ENCODE measurements around the gene CD28. TPM values are rescaled to one million over a fixed set of nuclear protein-coding genes. Genes with fewer than 3 reads are reported as not detected.

The CD28 gene
- not detected in 2 replicates for total RNA-seq
- polyA plus RNA-seq: not detected in 2 replicates

DNA sequence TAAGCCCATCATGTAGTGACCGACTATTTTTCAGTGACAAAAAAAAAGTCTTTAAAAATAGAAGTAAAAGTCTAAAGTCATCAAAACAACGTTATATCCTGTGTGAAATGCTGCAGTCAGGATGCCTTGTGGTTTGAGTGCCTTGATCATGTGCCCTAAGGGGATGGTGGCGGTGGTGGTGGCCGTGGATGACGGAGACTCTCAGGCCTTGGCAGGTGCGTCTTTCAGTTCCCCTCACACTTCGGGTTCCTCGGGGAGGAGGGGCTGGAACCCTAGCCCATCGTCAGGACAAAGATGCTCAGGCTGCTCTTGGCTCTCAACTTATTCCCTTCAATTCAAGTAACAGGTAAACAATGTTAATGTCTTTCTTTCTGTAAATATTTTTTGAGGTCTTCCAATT, at the start of gene CD28:
Gene CD28 (plus strand): TSS at position 237 of the 400 bp plus-strand sequence. CDS start 58 bp downstream, at position 295.
- Histone ChIP-seq H3K4me1 (ENCODE audit: low read depth) (no peaks in the 10 kb centered on the region), H3K36me3 (no peaks in the 10 kb centered on the region), H3K4me3 (no peak within 1 kb of the TSS), H3K27ac (no peak within 1 kb of the TSS), H3K9me3 (ENCODE audit: low read depth) (no peaks in the 10 kb centered on the region), H3K27me3 (no peaks in the 10 kb centered on the region)
- DNase-seq (ENCODE audit: low read depth in 1 of 2, low spot score in 1 of 2): no peak
- no peak for TF ChIP-seq CTCF (IDR thresholded peaks at IDR 0.05; ENCODE audit: low read depth, low read length)

DNA sequence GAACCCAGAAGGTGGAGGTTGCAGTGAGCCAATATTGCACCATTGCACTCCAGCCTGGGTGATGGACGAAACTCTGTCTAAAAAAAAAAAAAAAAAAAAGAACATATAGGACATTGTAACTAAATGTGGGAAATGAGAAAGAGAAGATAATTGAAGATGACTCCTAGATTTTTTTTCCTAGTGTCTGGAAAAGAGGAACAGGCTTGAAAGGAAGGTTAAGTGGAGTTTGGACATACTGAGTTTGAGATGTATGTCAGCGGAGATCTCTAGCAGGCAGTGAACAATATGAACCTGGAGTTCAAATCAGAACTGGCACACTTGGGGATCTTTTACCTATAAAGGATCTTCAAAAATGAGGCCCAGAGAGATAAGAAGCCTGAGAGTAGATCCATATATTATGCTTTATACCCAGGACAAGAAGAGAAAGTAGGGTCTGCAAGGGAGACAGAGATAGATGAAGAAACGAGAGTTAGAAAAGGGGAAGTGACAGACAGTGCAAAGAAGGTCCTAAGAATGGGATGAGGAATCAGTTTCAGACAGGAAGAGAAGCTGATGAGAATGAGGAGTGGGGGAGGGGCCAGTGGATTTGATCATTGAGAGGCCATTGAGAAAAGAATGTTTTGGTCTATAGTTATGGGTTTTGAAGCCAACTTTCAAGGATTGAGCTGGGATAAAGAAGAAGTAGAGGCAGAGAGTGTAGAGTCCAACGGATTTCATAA, 46.9 kb upstream of the CD28 start:
- no peak for DNase-seq (ENCODE audit: low read depth in 1 of 2, low spot score in 1 of 2)
- TF ChIP-seq CTCF (IDR thresholded peaks at IDR 0.05; ENCODE audit: low read depth, low read length): no peak
- H3K36me3 ChIP-seq: no peaks in the 10 kb centered on the region
- no peak overlapping the region for H3K4me3 ChIP-seq
- H3K4me1 ChIP-seq (ENCODE audit: low read depth): peaks cover 4% of the 10 kb centered on the region
- no peak overlapping the region for H3K27ac ChIP-seq
- no peaks in the 10 kb centered on the region for H3K9me3 ChIP-seq (ENCODE audit: low read depth)
- H3K27me3 ChIP-seq: no peaks in the 10 kb centered on the region

- no peak for DNase-seq (ENCODE audit: low read depth in 1 of 2, low spot score in 1 of 2)
- peaks cover 4% of the 10 kb centered on the region for H3K4me1 ChIP-seq (ENCODE audit: low read depth)
- TF ChIP-seq CTCF (IDR thresholded peaks at IDR 0.05; ENCODE audit: low read depth, low read length): no peak
- no peaks in the 10 kb centered on the region for H3K9me3 ChIP-seq (ENCODE audit: low read depth)
- no peaks in the 10 kb centered on the region for H3K27me3 ChIP-seq
- H3K27ac ChIP-seq: no peak overlapping the region
- no peaks in the 10 kb centered on the region for H3K36me3 ChIP-seq
- H3K4me3 ChIP-seq: no peak overlapping the region
Measured at GRCh38 chr2:203660465-203660864, 46.0 kb upstream of the CD28 start.

GRCh38 chr2:203661279-203661908, 45.0 kb upstream of the CD28 start:
- Histone ChIP-seq H3K27me3 (no peaks in the 10 kb centered on the region), H3K4me1 (ENCODE audit: low read depth) (peaks cover 4% of the 10 kb centered on the region), H3K36me3 (no peaks in the 10 kb centered on the region), H3K4me3 (no peak overlapping the region), H3K9me3 (ENCODE audit: low read depth) (no peaks in the 10 kb centered on the region), H3K27ac (no peak overlapping the region)
- no peak for TF ChIP-seq CTCF (IDR thresholded peaks at IDR 0.05; ENCODE audit: low read depth, low read length)
- no peak for DNase-seq (ENCODE audit: low read depth in 1 of 2, low spot score in 1 of 2)

- peaks cover 4% of the 10 kb centered on the region for H3K4me1 ChIP-seq (ENCODE audit: low read depth)
- H3K9me3 ChIP-seq (ENCODE audit: low read depth): no peaks in the 10 kb centered on the region
- H3K27ac ChIP-seq: no peak overlapping the region
- no peak for TF ChIP-seq CTCF (IDR thresholded peaks at IDR 0.05; ENCODE audit: low read depth, low read length)
- H3K4me3 ChIP-seq: no peak overlapping the region
- no peak for DNase-seq (ENCODE audit: low read depth in 1 of 2, low spot score in 1 of 2)
- no peaks in the 10 kb centered on the region for H3K27me3 ChIP-seq
- no peaks in the 10 kb centered on the region for H3K36me3 ChIP-seq
Measured at GRCh38 chr2:203662487-203662886, 44.0 kb upstream of the CD28 start.
